GM12873 (cell line): ENCODE results near the gene PVALB.

ENCODE experiments used
- TF ChIP-seq, protein P1 (sequence below): IDR thresholded peaks from 2 replicates; pipeline ENCODE4 v1.5.1; 2012; ENCODE audit warnings: low read depth, mild to moderate bottlenecking, moderate library complexity, low read length, control low read depth; ENCODE audit not compliant: insufficient read depth; ENCODE audit errors: missing control alignments

Gene PVALB

DNA sequence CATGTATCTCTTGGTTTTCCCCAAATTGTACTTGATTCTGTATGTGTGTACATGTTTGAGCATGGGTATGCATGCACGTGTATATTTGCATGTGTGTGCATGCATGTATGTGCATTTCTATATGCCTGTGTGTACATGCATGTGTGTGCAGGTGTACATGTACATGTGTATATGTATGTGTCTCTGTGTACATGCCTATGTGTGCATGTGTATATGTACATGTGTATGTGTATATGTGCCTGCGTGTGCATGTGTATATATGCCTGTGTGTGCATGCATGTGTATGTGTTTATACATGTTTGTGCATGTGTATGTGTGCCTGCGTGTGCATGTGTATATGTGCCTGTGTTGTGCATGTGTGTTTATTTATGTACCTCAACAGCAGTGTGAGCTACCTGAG, 38.6 kb upstream of the PVALB start:
- TF ChIP-seq, protein P1, sequence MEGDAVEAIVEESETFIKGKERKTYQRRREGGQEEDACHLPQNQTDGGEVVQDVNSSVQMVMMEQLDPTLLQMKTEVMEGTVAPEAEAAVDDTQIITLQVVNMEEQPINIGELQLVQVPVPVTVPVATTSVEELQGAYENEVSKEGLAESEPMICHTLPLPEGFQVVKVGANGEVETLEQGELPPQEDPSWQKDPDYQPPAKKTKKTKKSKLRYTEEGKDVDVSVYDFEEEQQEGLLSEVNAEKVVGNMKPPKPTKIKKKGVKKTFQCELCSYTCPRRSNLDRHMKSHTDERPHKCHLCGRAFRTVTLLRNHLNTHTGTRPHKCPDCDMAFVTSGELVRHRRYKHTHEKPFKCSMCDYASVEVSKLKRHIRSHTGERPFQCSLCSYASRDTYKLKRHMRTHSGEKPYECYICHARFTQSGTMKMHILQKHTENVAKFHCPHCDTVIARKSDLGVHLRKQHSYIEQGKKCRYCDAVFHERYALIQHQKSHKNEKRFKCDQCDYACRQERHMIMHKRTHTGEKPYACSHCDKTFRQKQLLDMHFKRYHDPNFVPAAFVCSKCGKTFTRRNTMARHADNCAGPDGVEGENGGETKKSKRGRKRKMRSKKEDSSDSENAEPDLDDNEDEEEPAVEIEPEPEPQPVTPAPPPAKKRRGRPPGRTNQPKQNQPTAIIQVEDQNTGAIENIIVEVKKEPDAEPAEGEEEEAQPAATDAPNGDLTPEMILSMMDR, result no peak

DNA sequence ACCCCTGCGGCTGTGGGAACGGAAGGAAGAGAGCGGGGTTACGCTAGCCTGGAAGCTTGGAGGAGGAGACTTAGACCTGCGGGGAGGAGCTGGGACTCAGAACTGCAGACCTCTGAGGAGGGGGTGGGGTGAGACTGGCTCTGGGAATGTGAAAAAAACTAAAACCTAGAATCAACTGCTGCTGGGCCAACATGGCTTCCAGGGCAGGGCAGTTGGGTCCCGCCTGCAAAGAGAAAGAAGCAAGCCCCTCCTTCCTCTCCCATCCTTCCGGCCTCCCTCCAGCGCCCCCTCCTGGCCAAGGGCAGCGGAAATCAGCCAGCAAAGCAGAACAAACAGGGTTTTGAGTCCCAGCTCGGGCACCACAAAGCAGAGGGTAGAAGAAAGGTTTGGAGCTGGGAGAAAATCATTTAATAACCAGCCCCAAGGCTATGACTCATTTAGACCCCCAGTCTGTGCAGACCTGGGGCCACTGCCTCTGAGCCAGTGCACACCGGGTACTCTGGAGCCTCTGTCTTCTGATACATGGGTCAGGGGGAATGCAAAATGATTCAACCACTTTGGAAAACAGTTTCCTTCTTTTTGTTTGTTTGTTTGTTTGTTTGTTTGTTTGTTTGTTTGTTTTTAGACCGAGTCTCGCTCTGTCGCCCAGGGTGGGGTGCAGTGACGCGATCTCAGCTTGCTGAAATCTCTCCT, 36.7 kb upstream of the PVALB start:
- TF ChIP-seq, protein P1, result peak; percentile 84

DNA sequence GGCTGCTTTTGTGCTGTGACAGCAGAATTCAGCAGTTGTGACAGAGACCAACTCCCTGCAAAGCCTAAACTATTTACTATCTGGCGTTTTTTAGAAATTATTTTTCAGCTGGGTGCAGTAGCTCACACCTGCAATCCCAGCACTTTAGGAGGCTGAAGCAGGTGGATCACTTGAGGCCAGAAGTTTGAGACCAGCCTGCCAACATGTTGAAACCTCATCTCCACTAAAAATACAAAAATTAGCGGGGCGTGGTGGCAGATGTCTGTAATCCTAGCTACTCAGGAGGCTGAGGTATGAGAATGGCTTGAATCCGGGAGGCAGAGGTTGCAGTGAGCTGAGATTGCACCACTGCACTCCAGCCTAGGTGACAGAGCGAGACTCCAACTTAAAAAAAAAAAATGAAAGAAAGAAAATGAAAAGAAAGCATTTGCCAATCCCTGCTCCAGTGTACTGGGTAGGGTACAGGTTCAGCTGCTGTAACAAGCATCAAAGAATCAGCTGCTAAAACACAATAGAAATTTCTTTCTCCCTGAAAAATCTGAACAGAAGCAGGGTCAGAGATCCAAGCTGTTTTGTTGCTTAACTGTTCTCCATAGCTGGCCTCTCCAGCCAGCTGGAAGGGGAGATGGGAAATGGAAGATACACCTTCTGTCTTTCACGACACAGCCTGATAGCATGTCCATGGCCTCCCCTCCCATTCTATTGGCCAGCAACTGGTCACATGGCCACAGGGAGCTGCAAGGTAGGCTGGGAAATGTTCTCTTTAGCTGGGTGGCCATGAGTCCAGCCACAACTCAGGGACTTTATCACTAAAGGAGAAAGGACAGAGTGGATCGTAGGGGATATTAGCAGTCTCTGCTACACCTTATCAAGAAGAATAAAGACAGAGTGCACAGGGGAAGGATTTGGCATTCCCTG, 35.5 kb upstream of the PVALB start:
- TF ChIP-seq, protein P1, result no peak

DNA sequence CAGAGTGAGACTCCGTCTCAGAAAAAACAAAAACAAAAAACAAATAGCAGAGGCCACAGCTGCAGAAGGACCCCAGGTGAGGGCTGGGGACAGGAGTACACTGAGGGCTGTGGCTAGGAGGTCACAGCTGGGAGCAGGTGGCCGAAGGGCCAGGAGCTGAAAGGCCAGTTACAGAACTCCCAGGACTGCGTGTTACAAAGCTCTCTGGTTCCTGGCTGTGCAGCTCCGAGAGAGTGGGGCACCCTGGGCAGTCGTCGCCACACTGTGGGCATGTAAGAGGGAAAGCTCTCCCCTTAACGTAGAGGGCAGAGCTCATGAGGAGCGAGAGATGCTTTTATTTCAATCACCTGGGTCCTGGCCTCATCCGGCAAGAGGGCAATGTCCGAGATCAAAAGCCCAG, 33.8 kb upstream of the PVALB start:
- TF ChIP-seq, protein P1, result no peak

DNA sequence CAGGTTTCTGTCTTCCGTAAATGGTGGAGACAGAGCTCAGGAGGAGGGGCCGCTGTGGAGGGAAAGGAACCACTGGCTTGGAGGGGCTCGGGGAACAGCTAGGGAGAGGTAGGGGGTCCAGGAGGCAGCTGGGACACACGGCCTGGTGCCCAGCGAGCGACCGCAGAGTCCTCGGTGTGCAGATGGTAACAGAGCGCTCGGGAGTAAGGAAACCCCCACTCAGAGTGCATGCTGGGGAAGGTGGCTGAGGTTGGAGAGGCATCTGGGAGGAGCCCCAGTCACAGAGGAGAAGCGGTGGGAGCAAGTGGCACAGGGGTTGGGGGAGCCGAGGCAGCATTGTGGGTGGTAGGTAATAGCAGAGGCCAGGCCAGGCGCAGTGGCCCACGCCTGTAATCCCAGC, 33.2 kb upstream of the PVALB start:
- TF ChIP-seq, protein P1, result no peak

DNA sequence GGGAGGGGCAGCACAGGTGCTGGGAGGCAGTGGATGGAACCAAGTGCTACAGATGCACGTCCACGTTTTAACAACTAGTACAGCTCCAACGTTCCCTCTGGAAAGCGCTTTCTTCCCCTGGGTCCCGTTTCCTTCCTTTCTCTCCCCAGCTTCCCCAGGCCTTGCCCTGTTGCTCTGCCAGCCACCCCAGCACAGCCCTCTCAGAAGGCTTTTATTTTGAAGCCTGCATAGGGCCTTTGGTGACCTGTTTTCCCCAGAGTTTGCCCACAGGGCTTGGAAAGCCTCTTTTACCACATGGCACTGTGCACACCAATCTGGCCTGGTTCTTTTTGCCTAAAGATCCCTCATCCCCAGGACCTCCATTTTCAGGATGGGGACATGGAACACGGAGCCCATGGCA, 30.1 kb upstream of the PVALB start:
- TF ChIP-seq, protein P1, result no peak

DNA sequence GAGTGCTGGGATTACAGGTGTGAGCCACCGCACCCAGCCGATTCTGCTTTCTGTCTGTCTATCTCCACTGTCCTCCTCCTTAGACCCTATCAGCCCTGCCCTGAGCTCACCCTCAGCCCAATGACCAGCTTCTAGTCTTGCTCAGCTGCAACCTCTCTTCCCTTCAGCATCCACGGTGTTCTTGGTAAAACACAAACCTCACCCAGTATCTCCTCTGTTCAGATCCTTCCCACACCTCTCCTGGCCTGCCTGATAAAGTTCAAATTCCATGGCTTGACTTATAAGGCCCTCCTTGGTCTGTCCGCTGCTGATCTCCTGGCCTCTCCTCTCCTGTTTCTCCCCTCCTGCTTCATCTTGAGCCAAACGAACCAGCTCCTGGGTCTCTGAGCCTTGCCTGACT, 29.4 kb upstream of the PVALB start:
- TF ChIP-seq, protein P1, result no peak
